Measurements from ENCODE around the gene SESN1.

SESN1 gene

DNA sequence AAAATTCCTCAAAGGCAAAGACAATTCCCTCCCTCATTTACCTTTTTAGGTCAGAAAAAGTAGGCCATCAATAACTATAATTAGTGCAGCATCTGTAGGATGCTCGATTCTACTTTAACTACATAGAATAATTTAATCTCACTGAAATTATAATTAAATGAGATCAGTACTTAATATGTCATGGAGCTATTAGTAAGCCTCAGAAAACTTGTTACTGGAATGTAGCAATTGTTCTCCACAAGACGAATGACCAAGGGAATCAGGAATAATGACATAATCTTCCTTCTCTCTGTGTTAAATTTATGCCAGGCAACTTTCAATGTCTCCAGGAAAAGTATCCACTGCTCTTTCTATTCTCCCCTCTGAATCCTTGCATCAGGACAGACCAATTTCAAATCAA is 34.1 kb downstream of the SESN1 start:
- DNase-seq (ENCODE audit: low read depth), result no peak

DNA sequence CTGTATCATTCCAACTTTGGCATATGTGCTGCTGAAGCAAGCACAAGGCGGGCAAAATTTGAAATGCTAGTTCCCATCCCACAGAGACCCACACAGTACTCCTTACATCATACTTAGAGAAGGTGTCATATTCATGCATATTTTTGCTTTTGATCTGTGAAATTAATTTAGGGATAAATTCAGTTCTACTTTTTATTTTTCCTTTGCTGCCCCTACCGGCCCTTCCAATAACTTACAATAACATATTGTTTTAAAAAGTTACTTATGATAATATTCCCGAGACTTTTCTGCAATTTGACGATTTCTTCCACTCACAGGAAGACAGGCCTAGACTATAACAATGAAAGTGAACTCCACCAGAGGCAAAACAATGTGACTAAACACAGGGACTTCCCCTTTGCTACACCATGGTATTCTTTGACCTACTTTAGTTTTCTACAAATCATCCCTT is 35.0 kb downstream of the SESN1 start:
- DNase-seq (ENCODE audit: low read depth), result no peak

DNA sequence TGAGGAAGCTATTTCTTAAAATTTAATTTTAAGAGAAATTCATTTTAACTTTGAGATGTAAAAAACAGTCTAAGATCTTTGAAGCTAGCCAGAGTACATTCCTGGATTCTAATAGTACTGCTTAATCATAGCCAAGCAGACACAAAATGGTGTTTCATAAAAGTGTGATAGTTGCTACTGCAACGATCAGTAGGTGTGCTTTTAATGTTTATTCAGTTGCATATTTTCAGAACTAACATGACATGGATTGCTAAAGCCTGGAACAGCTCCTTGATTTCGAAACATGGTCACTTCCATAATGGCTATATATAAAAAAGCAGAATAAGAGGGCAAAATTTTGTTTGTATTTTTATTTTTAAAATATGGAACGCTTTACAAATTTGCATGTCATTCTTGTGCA is 35.5 kb downstream of the SESN1 start:
- no peak for DNase-seq (ENCODE audit: low read depth)

DNA sequence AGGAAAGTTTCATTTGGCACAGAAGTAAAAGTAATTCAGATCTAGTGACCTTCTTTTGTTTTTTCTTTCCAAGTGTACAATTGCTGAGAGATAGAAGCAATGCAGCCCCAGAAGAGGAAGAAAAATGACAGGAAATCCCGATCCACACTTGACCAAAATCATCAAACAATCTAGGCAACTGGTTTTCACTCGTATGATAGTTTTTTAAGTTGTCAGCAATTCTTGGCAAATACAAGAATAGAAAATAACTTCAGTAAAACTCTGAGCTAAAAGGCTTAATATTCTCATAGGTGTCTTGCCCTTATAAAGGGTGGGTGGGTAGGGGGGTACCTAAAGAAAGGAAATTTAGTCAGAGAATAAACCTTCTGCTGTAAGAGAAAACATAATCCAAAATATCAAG is 36.0 kb downstream of the SESN1 start:
- DNase-seq (ENCODE audit: low read depth), result no peak

DNA sequence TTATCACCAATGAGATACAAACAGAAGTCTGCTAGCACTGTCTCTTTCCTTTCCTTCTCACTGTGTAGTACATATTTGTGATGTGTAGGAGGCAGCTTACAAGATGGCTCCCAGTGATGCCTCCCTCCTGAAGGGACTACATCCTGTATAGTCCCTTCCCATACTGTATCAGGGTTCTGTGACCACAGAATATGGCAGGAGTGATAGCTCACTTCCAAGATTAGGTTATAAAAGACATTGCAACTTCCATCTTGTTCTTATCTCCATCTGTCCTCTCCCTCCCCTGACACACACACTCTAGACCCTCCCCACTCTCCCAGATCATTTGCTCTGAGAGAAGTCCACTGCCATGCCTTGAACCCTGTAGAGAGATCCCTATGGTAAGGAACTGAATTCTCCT is 38.0 kb downstream of the SESN1 start:
- DNase-seq (ENCODE audit: low read depth), result no peak

DNA sequence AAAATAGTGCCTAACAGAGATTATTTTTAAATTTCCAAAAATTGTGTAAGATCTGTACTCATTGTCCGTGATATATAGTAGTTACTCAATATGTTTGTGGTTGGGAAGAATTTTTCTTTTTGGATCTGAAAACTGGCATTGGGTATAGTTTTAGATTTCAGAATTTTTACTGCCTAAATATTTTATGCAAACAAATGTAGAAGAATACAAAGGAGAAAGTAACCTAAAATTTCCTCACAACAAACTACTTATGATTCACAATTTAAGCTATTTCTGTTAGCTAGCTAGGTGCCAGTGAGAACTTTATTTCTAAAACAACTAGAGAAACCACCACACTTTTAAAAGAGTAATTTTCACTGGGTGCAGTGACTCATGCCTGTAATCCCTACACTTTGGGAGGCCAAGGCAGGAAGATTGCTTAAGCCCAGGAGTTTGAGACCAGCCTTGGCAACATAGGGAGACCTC is 38.8 kb downstream of the SESN1 start:
- no peak for DNase-seq (ENCODE audit: low read depth)

DNA sequence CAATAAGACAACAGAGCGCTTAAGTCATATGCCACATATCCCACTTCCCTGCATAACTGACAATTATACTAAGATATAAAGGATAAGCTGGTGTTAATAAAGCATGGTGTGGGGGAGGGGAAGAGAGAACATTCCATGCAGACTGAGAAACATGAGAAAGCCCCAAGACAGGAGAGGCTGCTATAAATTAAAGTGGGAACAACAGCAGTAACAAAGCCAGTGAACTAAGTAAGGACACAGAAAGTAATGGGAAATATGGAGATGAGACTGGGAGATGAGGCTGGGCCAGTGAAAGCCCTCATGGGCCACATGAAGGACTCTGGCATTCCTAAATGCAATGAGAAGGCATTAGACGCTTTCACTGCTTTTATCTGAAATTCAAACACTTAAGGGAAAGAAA is 41.3 kb downstream of the SESN1 start:
- no peak for DNase-seq (ENCODE audit: low read depth)

DNA sequence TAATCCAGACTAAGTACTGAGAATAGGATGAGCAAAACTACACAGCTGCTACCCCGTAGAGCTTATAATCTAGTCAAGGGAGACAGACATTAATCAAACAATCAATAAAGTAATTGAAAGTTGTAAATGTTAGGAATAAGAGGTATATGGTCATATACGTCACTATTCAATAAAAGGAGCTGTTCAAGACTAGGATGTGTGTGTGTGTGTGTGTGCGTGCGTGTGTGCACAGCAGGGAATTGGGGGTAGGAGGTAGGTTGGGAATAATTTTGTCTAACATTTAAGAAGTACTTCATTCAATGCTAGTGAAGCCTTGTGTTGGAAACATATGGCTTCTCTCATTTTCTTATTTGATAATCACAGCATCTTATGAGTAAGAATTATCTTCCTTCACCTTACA is 41.8 kb downstream of the SESN1 start:
- no peak for DNase-seq (ENCODE audit: low read depth)

DNA sequence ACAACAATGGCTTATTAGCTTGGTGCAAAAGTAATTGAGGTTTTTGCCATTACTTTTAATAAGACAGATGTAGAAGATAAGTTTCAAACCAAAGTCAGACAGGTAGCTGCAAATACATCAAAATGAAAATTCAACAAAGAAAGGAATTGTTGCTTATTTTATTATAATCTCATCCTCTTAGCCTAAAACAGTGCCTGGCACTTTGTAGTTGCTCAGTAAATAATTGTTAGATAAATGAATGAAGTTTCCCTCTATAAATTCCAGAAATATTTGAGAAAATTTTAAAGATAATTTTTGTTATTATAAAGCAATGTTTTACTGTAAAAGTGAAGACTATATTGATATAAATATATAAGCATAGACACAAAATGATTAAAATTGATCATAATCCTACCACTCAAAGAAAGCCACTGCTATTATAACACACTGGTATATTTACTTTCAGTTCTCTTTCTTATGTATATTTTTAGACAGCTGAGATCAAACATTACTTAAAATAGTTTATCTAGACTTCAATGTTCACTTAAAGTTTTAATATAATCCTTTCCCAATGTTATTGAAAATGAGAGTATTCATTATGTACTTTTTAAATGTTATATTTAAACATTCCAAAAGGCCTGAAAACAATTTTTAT is 42.5 kb downstream of the SESN1 start:
- DNase-seq (ENCODE audit: low read depth), result no peak

DNA sequence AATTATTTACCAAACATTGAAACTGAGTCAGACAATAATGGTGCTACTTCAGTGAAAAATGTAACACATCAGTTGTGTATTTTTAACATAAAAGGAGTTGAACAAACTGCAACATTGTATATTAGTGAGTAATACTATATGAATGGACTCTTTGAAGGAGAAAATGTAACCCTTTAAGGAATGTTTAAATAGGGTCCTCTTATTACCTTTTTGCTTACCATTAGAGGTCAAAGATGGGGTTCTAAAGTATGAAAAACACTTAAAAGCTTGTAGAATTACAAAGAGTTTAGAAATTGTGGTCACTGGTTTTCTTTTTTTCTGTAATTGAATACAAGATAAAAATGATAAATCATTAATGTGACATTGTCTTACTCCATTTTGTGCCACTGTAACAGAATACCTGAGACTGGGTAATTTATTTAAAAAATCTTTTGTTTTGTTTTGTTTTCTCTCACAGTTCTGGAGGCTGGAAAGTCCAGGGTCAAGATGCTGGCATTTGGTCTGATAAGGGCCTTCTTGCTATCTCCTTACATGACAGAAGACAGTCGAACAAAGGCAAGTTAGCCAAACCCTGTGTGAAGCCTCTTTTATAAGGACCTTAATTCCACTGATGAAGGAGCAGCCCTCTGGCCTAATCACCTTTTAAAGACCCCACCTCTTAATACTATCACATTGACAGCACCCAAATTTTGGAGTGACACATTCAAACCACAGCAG is 43.2 kb downstream of the SESN1 start:
- no peak for DNase-seq (ENCODE audit: low read depth)

DNA sequence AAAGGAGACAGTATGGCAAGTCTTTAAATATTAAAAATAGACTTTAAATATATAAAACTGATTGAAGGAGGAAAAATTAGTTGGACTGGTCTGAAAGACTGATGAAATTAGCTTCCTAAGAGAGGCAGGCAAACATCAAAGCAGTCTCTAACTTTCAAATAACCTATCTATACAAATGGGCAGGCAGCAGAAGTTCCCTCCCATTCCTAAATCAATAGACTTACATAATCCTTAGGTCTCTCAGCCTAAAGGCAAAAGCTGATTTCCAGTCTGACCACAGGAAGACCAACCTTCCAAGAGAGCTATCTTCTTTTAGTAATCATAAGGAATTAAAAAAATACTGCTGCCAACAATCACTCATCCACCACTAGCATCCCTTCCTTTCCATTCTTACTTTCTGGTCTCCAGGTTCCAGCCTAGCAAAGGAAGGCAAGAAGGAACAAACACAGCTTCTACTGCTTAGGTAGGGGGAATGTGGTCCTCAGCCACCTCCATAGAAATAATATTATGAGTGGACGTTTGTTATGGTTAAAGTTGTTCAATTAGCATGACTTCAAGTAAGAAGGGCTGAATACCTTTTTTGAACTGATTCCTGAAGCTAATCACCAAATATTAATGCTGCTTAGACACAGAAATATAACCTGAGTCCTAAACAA is 44.1 kb downstream of the SESN1 start:
- DNase-seq (ENCODE audit: low read depth), result no peak

DNA sequence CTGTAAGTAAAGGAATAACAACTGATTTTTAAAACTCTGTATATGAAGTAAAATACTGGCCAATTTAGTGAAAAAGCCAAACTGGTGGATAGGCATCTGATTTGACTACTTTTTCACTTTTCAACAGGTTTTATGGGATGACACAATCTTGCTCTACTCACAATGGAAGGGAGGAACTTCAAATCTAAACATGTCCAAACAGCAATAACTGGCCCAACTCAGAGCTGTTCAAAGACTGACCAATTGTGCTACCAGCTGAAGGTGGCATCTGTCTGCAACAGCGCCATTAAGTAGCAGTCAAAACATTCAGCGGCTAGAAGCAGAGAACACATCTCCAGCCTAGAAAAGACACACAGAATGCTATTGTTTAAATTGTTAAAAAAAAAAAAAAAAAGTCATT is 44.6 kb downstream of the SESN1 start:
- DNase-seq (ENCODE audit: low read depth), result no peak

DNA sequence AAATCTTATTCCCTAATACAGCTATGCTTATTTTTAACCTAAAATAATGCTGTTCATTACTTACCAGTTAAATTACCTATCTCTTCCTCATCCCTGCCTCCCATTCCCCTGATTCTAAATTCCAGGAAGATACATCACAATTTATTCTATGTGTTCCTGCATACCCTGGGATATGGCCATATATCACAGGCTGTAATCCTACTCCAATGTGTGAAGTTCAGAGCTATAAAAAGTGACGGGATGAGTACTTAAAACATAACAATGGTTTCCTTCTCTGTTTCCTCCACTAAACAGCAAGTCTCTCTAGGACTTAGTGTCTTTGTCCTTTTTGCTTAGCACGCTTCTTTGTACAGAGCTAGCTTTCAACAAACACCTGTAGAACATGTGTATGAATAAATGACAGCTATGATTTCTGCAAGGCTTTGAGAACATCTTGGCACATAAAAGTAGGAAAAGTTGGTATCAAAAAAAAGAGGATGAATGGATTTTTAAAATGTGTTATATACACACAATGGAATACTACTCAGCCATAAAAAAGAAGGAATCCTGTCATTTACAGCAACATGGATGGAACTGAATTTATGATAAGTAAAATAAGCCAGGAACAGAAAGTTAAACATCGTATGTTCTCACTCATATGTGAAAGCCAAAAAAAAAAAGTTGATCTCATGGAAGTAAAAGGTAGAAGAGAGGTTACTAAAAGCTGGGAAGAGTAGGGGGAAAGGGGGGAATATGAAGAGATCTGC is 45.8 kb downstream of the SESN1 start:
- DNase-seq (ENCODE audit: low read depth), result no peak

DNA sequence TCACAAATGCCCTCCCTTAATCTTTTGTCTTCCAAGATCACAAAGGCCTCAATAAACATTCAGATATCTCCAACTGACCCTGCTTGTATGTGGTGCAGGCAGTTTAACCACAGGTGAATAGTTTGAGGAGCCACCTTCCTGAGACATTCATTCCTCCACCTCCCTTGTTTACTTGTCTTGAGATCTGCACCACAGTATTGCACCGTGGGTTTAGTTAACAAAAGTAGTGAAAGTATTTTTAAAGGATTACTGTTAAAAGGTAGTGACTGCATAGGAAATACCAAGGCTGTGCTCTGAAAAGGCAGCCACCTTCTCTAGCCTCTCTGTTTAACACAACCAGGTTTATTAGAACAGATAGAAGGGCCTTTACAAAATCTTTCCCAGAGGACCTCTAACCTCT is 46.5 kb downstream of the SESN1 start:
- no peak for DNase-seq (ENCODE audit: low read depth)

DNA sequence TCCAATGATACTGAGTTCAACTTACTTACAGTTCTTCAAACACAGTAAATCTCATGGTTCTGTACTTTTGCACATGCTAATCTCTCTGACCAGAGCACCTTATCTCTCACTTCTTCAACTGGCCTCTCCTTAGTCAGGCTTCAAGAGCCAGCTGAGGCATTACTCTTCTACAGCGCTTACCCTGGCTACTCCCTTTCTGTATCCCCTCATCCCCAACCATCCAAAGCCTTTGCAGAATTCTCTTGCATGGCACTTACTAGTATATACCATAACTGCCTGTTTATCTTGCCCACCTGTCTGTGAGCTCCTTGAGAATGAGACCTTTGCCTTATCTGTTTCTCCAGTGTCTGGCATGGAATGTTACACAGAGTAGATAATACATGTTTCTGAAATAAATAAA is 49.2 kb downstream of the SESN1 start:
- no peak for DNase-seq (ENCODE audit: low read depth)

DNA sequence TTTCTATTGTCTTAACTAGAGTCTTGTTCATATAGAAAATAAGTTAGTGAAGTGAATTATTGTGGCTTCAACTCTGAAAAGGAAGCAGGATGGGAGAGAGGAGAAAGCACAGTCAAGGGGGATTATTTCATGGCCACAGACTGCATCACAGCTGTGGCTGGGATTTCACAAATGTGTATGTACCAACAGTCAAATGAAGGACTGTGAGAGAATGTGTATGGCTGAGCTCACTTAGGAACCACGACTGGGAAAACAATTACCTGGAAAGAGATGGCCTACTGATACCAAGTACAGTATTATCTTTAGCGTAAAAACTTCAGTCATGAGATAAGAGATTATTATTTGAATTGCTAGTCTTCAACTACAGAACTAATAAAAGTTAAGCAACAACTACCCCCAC is 54.9 kb downstream of the SESN1 start:
- DNase-seq (ENCODE audit: low read depth), result no peak

DNA sequence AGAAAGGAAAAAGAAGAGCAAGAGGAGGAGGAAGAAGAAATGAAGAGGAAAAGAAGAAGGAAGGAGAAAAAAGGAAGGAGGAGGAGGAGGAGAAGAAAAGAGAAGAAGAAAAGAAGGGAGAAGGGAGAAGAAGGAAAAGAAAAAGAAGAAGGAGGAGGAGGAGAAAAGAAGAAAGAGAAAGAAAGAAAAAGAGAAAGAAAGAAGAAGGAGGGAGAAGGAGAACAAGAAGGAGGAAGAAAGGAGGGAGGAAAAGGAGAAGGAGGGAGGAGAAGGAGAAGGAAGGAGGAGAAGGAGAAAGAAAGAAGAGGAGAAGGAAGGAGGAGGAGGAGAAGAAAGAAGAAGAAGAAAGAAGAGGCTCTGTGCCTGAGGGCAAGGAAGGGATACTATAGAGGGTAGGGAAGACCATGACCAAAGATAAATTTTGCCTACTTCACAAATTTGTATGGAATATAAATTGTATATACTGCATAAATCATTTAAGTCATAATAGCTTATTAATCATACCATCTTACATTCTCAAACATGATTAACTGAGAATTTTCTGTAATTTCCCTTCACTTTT is 55.7 kb downstream of the SESN1 start:
- no peak for DNase-seq (ENCODE audit: low read depth)

DNA sequence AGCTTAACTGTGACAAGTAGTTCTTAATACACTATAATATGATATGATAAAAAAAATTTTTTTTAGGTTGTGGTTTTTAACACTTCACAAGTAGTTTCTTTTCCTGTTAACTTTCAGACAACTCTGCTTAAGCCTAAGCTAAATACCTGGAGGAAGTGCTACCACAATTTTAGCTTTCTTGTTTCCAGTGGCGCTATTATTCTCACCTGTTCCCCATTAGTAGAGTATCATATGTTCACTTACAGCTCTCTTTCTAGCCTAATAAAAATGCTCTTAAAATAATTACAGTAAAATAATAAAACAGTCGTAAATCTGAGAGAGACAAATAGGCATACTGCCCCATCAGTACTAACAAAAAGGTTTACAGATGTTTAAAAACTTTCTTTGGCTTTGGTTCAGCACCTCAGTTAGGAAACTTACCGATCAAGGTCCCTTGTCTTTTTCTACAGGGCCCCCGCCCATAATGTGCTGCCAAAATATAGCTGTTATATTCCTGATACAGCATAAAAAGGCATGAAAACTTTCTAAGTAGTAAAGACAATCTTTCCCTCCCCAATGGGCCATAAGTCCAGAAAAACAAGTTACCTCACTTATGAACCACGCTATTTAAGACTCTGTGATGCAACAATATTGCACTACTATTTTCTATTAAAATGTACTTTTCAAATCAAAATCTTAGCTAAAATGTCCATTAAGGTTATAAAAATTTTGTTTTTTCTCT is 57.9 kb downstream of the SESN1 start:
- no peak for DNase-seq (ENCODE audit: low read depth)

DNA sequence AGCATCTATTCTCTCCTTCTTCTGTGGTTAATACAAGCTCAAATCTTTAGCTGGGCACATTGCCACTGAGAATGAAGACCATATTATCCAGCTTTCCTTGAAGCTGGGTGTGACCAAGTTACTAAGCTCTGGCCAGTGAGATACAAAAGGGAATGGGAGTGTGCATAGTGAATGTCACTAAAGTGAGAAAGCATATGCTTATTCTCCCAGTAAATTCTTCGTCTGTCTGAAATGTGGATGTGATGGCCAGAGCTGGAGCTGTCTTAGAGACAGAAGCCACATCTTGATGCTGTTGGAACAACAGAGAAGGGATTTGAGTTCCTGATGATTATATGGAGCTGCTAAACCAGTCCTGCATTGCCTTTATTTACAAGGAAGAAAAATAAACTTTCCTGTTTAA is 60.1 kb downstream of the SESN1 start:
- no peak for DNase-seq (ENCODE audit: low read depth)

DNA sequence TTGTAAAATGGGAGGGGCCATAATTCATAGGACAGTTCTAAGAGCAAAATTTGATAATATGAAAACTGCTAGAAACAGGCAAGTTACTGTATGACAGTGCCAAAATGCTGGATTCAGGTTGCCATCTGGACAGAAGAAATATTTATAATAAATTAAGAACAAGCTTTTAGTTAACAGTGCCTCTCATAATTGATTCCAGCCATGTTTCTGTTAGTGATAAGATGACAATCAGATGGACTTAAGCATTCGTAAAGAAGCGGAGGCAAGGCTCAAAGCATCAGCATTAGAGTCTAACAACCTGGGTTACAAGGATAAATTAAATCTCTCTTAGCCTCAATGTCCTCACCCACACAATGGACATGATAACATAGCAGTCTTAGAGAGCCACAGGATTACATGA is 61.0 kb downstream of the SESN1 start:
- no peak for DNase-seq (ENCODE audit: low read depth)

DNA sequence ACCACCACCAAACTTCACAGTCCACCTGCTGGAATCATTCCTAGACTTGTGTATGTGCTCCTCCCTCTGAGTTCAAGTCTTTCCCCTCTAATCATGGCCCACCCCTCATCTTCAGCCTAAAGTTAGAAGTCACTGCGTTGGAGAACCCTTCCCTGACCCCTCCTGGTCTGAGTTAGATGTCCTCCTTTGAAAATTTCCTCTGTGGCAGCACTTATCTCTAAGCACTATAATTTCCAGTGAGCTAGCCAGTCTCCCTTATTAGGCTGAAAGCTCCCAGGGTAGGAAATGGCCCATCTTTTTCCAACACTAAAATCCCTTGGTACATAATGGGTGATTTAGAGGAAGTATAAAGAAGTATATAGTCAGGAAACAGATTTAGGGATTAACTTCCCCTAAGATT is 63.2 kb downstream of the SESN1 start:
- no peak for DNase-seq (ENCODE audit: low read depth)

DNA sequence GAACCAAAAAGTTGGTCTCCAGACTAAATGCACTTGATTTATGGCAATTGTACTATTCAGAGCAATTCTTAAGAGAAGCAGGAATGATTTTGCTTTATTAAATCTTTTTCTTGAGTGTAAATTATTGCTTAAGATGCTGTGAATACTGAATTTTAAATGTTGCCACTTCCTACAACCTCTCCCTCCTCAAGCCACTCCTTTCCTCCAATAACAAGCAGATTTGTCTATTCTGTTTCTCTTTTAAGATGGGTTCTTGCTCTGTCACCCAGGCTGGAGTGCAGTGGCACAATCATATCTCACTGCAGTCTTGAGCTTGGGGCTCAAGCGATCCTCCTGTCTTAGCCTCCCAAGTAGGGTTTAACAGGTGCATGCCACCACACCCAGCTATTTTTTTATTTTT is 65.3 kb downstream of the SESN1 start:
- DNase-seq (ENCODE audit: low read depth), result no peak
